ENCODE results near the gene CORO1C. TPM values are rescaled to one million over a fixed set of nuclear protein-coding genes. Genes with fewer than 3 reads are reported as not detected.

The CORO1C gene
- total RNA-seq, 1 experiment from 2014 or later = 14.9 TPM

DNA sequence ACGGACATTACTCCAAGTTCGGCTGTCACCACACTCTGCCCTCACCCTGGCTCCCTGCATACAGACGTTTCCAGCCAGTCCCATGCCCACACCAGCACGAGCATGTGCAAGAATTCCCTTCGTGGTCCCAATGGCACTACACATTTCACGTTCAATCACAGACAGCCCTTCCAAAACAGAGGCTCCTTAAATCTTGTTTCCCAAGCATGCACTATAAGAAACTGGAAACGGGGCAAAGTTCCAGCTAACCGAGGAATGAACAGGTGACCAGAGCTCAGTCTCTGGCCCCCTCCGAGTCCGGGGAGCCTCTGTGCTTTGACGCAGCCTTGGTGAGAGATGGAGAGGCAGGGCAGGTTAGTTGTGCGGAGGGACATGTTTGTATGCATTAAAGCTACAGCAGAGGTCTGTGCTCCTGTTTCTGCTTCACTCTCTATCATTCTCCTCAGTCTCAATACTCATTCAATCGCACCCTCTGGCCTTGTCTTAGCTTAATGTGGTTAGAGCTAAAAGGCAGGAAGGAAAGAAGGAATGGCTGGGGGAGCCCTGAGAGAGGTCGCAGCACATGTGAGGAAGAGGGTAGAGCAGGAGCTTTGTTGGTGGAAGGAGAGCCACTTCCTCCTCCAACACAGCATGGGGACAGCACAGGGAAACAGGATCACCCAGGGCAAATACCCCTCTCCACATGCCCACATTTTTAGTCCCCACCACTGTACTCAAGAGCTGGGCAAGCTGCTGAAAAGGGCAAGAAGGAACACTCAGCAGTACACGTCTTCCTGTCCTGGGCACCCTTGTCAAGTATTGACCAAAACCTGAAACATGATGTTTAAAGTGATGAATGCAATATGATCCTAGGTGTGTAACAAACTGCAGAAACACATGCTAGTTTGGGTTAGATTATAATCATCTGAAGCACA is 85.4 kb downstream of the CORO1C start:
- no peak overlapping the region for H3K9ac ChIP-seq (ENCODE audit: low read length)
- H4K20me1 ChIP-seq (ENCODE audit: insufficient read depth, low read depth, low read length) = no peaks in the 10 kb centered on the region
- no peaks in the 10 kb centered on the region for H3K9me3 ChIP-seq (ENCODE audit: low read length)
- no peaks in the 10 kb centered on the region for H3K27me3 ChIP-seq (ENCODE audit: low read length)
- H3K4me2 ChIP-seq (ENCODE audit: low read depth, low read length, poor library complexity, severe bottlenecking) = no peak overlapping the region
- no peaks in the 10 kb centered on the region for H3K36me3 ChIP-seq (ENCODE audit: insufficient read depth, low read length)
- no peaks in the 10 kb centered on the region for H3K79me2 ChIP-seq (ENCODE audit: low read length)
- H2AFZ ChIP-seq (ENCODE audit: low read length) = no peak overlapping the region
- H3K4me1 ChIP-seq (ENCODE audit: low read length) = peaks cover 40% of the 10 kb centered on the region
- no peak for DNase-seq
- no peaks in the 10 kb centered on the region for H3K9me2 ChIP-seq (replicated peaks; ENCODE audit: insufficient read depth, low read length)
- H3K27ac ChIP-seq (ENCODE audit: low read length) = no peak overlapping the region
- H3K4me3 ChIP-seq (ENCODE audit: low read length) = no peak overlapping the region

DNA sequence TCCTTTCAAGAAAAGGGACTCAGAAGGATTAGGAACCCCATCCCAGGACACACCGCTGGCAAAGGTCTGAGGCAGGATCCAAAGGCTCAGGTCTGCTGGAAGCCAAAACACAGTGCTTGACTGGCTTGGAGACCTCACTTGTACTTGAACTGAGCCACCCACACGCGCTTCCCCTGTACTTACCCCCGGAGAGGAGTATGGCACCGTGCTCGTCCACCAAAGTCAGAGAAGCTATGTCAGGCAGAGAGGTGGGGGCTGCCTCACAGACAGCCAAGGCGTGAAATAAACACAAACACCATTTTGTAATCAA is 86.6 kb downstream of the CORO1C start:
- H3K4me3 ChIP-seq (ENCODE audit: low read length) = no peak overlapping the region
- no peak for DNase-seq
- no peak overlapping the region for H2AFZ ChIP-seq (ENCODE audit: low read length)
- peaks cover 48% of the 10 kb centered on the region for H3K4me1 ChIP-seq (ENCODE audit: low read length)
- no peaks in the 10 kb centered on the region for H3K27me3 ChIP-seq (ENCODE audit: low read length)
- no peaks in the 10 kb centered on the region for H3K9me3 ChIP-seq (ENCODE audit: low read length)
- H4K20me1 ChIP-seq (ENCODE audit: insufficient read depth, low read depth, low read length) = no peaks in the 10 kb centered on the region
- no peak overlapping the region for H3K9ac ChIP-seq (ENCODE audit: low read length)
- no peak overlapping the region for H3K4me2 ChIP-seq (ENCODE audit: low read depth, low read length, poor library complexity, severe bottlenecking)
- H3K36me3 ChIP-seq (ENCODE audit: insufficient read depth, low read length) = no peaks in the 10 kb centered on the region
- H3K27ac ChIP-seq (ENCODE audit: low read length) = no peak overlapping the region
- no peaks in the 10 kb centered on the region for H3K9me2 ChIP-seq (replicated peaks; ENCODE audit: insufficient read depth, low read length)
- H3K79me2 ChIP-seq (ENCODE audit: low read length) = no peaks in the 10 kb centered on the region

- H4K20me1 ChIP-seq (ENCODE audit: insufficient read depth, low read depth, low read length) = no peaks in the 10 kb centered on the region
- no peak overlapping the region for H3K9ac ChIP-seq (ENCODE audit: low read length)
- H3K36me3 ChIP-seq (ENCODE audit: insufficient read depth, low read length) = no peaks in the 10 kb centered on the region
- peaks cover 53% of the 10 kb centered on the region for H3K4me1 ChIP-seq (ENCODE audit: low read length)
- H3K4me2 ChIP-seq (ENCODE audit: low read depth, low read length, poor library complexity, severe bottlenecking) = no peak overlapping the region
- H3K27me3 ChIP-seq (ENCODE audit: low read length) = no peaks in the 10 kb centered on the region
- no peaks in the 10 kb centered on the region for H3K79me2 ChIP-seq (ENCODE audit: low read length)
- H2AFZ ChIP-seq (ENCODE audit: low read length) = no peak overlapping the region
- DNase-seq = no peak
- H3K9me3 ChIP-seq (ENCODE audit: low read length) = no peaks in the 10 kb centered on the region
- no peak overlapping the region for H3K27ac ChIP-seq (ENCODE audit: low read length)
- no peak overlapping the region for H3K4me3 ChIP-seq (ENCODE audit: low read length)
- H3K9me2 ChIP-seq (replicated peaks; ENCODE audit: insufficient read depth, low read length) = no peaks in the 10 kb centered on the region
Observed at GRCh38 chr12:108643941-108644810, 87.1 kb downstream of the CORO1C start.

GRCh38 chr12:108642899-108643654 is 88.2 kb downstream of the CORO1C start:
- H3K9me3 ChIP-seq (ENCODE audit: low read length) = no peaks in the 10 kb centered on the region
- no peak overlapping the region for H2AFZ ChIP-seq (ENCODE audit: low read length)
- H3K27me3 ChIP-seq (ENCODE audit: low read length) = no peaks in the 10 kb centered on the region
- H3K4me1 ChIP-seq (ENCODE audit: low read length) = peaks cover 63% of the 10 kb centered on the region
- no peaks in the 10 kb centered on the region for H3K9me2 ChIP-seq (replicated peaks; ENCODE audit: insufficient read depth, low read length)
- no peak for DNase-seq
- H3K36me3 ChIP-seq (ENCODE audit: insufficient read depth, low read length) = no peaks in the 10 kb centered on the region
- H3K4me2 ChIP-seq (ENCODE audit: low read depth, low read length, poor library complexity, severe bottlenecking) = peak overlapping the region; percentile 72
- no peaks in the 10 kb centered on the region for H3K79me2 ChIP-seq (ENCODE audit: low read length)
- H4K20me1 ChIP-seq (ENCODE audit: insufficient read depth, low read depth, low read length) = no peaks in the 10 kb centered on the region
- peak overlapping the region; percentile 87 for H3K27ac ChIP-seq (ENCODE audit: low read length)
- H3K4me3 ChIP-seq (ENCODE audit: low read length) = peak overlapping the region; percentile 48
- H3K9ac ChIP-seq (ENCODE audit: low read length) = no peak overlapping the region

DNA sequence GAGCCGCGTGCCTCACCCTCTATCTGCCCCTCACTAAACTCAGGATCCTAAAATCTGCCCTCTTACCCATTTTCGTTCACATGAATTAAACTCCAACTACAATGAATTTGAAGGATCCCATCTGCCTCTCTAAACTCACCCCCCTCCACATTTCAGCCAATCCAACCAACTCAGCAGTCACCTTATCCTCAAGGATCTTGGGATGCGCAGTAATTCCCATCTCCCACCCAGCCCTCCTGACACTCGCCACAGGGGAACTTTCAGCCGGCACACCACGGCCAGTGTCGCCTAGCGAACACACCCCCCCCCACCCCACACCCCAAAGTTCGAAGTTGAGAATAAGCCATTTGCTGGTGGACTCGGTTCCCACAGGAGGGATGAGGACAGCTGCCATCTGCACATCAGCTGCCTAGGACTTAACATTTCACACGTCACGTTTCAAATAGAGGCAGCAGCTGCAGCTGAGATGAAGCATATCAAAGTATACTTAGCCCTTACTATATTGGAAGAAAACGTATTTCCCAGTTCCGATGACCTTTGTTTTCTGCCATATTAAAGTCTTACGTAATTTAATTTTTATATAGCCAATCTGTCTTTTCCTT is 88.9 kb downstream of the CORO1C start:
- H3K9me3 ChIP-seq (ENCODE audit: low read length) = no peaks in the 10 kb centered on the region
- no peaks in the 10 kb centered on the region for H3K36me3 ChIP-seq (ENCODE audit: insufficient read depth, low read length)
- DNase-seq = peak; percentile 86
- peaks cover 69% of the 10 kb centered on the region for H3K4me1 ChIP-seq (ENCODE audit: low read length)
- H2AFZ ChIP-seq (ENCODE audit: low read length) = no peak overlapping the region
- peak overlapping the region; percentile 61 for H3K9ac ChIP-seq (ENCODE audit: low read length)
- H3K27me3 ChIP-seq (ENCODE audit: low read length) = no peaks in the 10 kb centered on the region
- peak overlapping the region; percentile 48 for H3K4me3 ChIP-seq (ENCODE audit: low read length)
- no peaks in the 10 kb centered on the region for H4K20me1 ChIP-seq (ENCODE audit: insufficient read depth, low read depth, low read length)
- H3K4me2 ChIP-seq (ENCODE audit: low read depth, low read length, poor library complexity, severe bottlenecking) = peak overlapping the region; percentile 72
- H3K27ac ChIP-seq (ENCODE audit: low read length) = peak overlapping the region; percentile 87
- no peaks in the 10 kb centered on the region for H3K79me2 ChIP-seq (ENCODE audit: low read length)
- no peaks in the 10 kb centered on the region for H3K9me2 ChIP-seq (replicated peaks; ENCODE audit: insufficient read depth, low read length)

DNA sequence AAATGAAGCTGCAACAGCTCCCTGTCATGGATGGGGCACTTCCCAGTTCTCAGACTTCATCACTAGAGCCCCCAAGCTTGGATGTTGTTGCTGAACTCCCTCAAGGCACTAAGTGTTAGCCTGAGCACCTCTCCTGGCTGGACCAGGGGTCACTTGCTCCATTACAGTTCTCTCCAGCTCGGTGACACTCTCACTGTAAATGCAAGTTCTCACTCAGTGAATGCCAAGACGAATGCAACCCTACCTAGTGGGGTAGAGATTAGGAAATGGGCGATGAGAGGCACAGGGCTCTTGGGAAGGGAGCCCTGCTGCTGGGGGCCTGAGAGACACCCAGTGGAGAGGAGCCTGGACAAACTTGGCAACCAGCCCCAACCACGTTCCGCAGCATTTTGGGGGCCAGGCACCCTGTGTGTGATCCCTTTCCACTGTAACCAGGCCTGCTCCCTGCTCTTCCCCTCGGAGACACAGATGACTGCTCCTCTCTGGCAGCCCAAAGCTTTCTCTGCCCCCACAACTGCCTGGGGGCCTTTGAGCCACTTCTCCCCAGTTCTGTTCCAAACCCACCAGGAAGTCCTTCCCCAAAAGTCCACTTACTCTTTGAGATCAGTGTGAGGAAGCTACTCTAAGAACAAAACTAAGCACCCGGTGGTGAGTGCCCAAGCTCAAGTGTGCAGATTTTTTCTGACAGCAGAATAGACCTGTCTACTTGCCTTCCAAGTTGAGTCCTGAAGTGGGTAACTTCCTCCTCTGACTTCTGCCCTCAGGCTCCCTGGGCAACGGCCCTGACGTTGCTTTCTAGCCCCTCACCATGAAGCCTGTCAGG is 89.7 kb downstream of the CORO1C start:
- Histone ChIP-seq H3K9me2 (replicated peaks; ENCODE audit: insufficient read depth, low read length) (no peaks in the 10 kb centered on the region), H3K4me3 (ENCODE audit: low read length) (peak overlapping the region; percentile 48), H3K9ac (ENCODE audit: low read length) (peak overlapping the region; percentile 61), H3K4me2 (ENCODE audit: low read depth, low read length, poor library complexity, severe bottlenecking) (peak overlapping the region; percentile 72), H3K27ac (ENCODE audit: low read length) (peak overlapping the region; percentile 87), H3K27me3 (ENCODE audit: low read length) (no peaks in the 10 kb centered on the region), H2AFZ (ENCODE audit: low read length) (no peak overlapping the region), H4K20me1 (ENCODE audit: insufficient read depth, low read depth, low read length) (no peaks in the 10 kb centered on the region), H3K9me3 (ENCODE audit: low read length) (no peaks in the 10 kb centered on the region), H3K79me2 (ENCODE audit: low read length) (no peaks in the 10 kb centered on the region), H3K36me3 (ENCODE audit: insufficient read depth, low read length) (no peaks in the 10 kb centered on the region), H3K4me1 (ENCODE audit: low read length) (peaks cover 73% of the 10 kb centered on the region)
- DNase-seq = peak; percentile 77

DNA sequence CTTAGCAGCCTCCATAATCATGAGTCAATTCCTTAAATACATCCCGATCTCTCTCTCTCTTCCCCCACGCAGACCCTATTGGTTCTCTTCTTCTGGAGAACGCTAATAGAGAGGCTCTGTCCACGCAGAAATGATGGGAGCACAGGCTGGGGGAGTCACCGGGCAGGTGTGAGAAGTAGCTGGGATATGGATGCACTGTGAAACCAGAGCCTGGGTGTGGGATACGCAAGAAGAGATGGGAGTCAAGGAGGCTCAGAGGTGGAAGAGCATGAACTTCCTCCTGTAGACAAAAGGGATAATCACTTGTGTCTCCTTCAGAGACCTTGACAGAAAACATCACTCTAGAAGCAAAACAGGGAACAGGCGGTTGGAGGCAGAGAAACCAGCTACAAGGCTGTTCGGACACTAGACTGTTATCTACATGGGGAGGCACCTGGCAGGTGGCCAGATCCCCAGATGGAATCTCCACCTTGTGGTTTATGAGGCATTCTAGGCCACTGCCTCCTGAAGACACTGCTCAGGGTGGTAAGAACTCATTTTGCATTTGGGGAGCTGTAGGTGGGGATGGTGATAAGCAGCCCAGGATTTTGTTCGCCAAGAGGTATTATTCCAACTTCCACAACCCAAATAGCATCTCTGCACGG is 90.4 kb downstream of the CORO1C start:
- DNase-seq = peak; percentile 64
- peak overlapping the region; percentile 61; the same call in 1 of the 2 replicates for H3K9ac ChIP-seq (ENCODE audit: low read length)
- H3K4me2 ChIP-seq (ENCODE audit: low read depth, low read length, poor library complexity, severe bottlenecking) = peak overlapping the region; percentile 72
- no peak overlapping the region for H2AFZ ChIP-seq (ENCODE audit: low read length)
- H3K9me3 ChIP-seq (ENCODE audit: low read length) = no peaks in the 10 kb centered on the region
- H3K36me3 ChIP-seq (ENCODE audit: insufficient read depth, low read length) = no peaks in the 10 kb centered on the region
- H3K27ac ChIP-seq (ENCODE audit: low read length) = peak overlapping the region; percentile 87
- no peaks in the 10 kb centered on the region for H4K20me1 ChIP-seq (ENCODE audit: insufficient read depth, low read depth, low read length)
- H3K27me3 ChIP-seq (ENCODE audit: low read length) = no peaks in the 10 kb centered on the region
- H3K9me2 ChIP-seq (replicated peaks; ENCODE audit: insufficient read depth, low read length) = no peaks in the 10 kb centered on the region
- H3K4me3 ChIP-seq (ENCODE audit: low read length) = no peak overlapping the region
- peaks cover 74% of the 10 kb centered on the region for H3K4me1 ChIP-seq (ENCODE audit: low read length)
- no peaks in the 10 kb centered on the region for H3K79me2 ChIP-seq (ENCODE audit: low read length)

Measured in Karpas-422 (cell line).